SK-N-SH (cell line): ENCODE measurements around the gene MYO15A. TPM values are rescaled to one million over a fixed set of nuclear protein-coding genes. Genes with fewer than 3 reads are reported as not detected.

Source experiments
- CTCF ChIA-PET: fragments of 300-600, 350-600 bp; formaldehyde crosslinking; extraction: SDS; loops from one replicate; lab custom pipeline; 2021; lab: Yijun Ruan, JAX
- POLR2A ChIA-PET: fragments of 350-600 bp; sonication (Branson Sonifier 250); formaldehyde crosslinking; extraction: SDS; loops from one replicate; lab custom pipeline; 2020; ENCODE audit warnings: antibody characterized with exemption, inconsistent platforms; lab: Yijun Ruan, JAX
- DNase-seq: peaks from one replicate; pipeline ENCODE4 v3.0.0; 2012
- H2AFZ ChIP-seq: fragments of 200-600 bp; sonication (generic); 2 replicates; pipeline ENCODE4 v1.8.1; 2016; ENCODE audit warnings: antibody characterized with exemption, mild to moderate bottlenecking, low read depth
- H3F3A ChIP-seq: fragments of 200-600 bp; sonication (generic); replicated peaks from 2 replicates; pipeline ENCODE3; 2016; ENCODE audit warnings: antibody characterized with exemption, mild to moderate bottlenecking; ENCODE audit not compliant: insufficient read depth
- H3K27ac ChIP-seq, 2 experiments: fragments of 200-500 bp in 1 of 2; fragments of 200-600 bp in 1 of 2; sonication (Bioruptor generic) in 1 of 2; sonication (generic), shearing (Covaris generic) in 1 of 2; 2 replicates each; pipeline versions ENCODE4 v1.5.1 to v1.6.1; 2014 to 2016; ENCODE audit warnings: low read depth in 2 of 2, inconsistent platforms in 1 of 2, low read length in 1 of 2, mild to moderate bottlenecking in 1 of 2, mixed read lengths in 1 of 2
- H3K27me3 ChIP-seq: fragments of 200-600 bp; sonication (generic), shearing (Covaris generic); 2 replicates; pipeline ENCODE4 v1.6.1; 2016; ENCODE audit warnings: mixed run types; ENCODE audit not compliant: insufficient read depth
- H3K36me3 ChIP-seq, 2 experiments: fragments of 200-500 bp in 1 of 2; fragments of 200-600 bp in 1 of 2; sonication (Bioruptor generic) in 1 of 2; sonication (generic) in 1 of 2; replicated peaks in 1 of 2; 2 replicates each; pipeline versions ENCODE3 to v1.5.1; 2014 to 2016; ENCODE audit warnings: low read length in 1 of 2, mild to moderate bottlenecking in 1 of 2; ENCODE audit not compliant: insufficient read depth in 2 of 2, control insufficient read depth in 1 of 2
- H3K4me1 ChIP-seq, 2 experiments: fragments of 200-500 bp in 1 of 2; fragments of 200-600 bp in 1 of 2; sonication (Bioruptor generic) in 1 of 2; sonication (generic), shearing (Covaris generic) in 1 of 2; 2 replicates each; pipeline versions ENCODE4 v1.5.1 to v1.6.1; 2014 to 2016; ENCODE audit warnings: low read depth in 1 of 2, low read length in 1 of 2, mixed run types in 1 of 2; ENCODE audit not compliant: insufficient read depth in 2 of 2, control insufficient read depth in 1 of 2
- H3K4me2 ChIP-seq: fragments of 200-600 bp; sonication (generic), shearing (Covaris generic); 2 replicates; pipeline ENCODE4 v1.6.1; 2017; ENCODE audit warnings: mixed run types
- H3K4me3 ChIP-seq, 2 experiments: fragments of 200-500 bp in 1 of 2; fragments of 200-600 bp in 1 of 2; sonication (Bioruptor generic) in 1 of 2; sonication (generic), shearing (Covaris generic) in 1 of 2; 2 replicates each; pipeline versions ENCODE4 v1.5.1 to v1.8.1; 2014 to 2016; ENCODE audit warnings: low read depth in 2 of 2, inconsistent platforms in 1 of 2, low read length in 1 of 2, mild to moderate bottlenecking in 1 of 2, mixed read lengths in 1 of 2, moderate library complexity in 1 of 2
- H3K79me2 ChIP-seq: fragments of 200-600 bp; sonication (generic); 2 replicates; pipeline ENCODE4 v1.8.1; 2017; ENCODE audit warnings: mild to moderate bottlenecking; ENCODE audit not compliant: insufficient read depth
- H3K9ac ChIP-seq: fragments of 200-600 bp; sonication (generic); 2 replicates; pipeline ENCODE4 v1.6.1; 2017; ENCODE audit warnings: mixed run types
- H3K9me2 ChIP-seq: fragments of 200-600 bp; sonication (generic); 2 replicates; pipeline ENCODE4 v1.6.1; 2017; ENCODE audit warnings: mixed run types
- H3K9me3 ChIP-seq: fragments of 200-600 bp; sonication (generic); 2 replicates; pipeline ENCODE4 v1.6.1; 2017; ENCODE audit warnings: mixed run types, mild to moderate bottlenecking, moderate library complexity
- H4K20me1 ChIP-seq: fragments of 200-600 bp; sonication (generic); 2 replicates; pipeline ENCODE4 v1.6.1; 2017; ENCODE audit warnings: mild to moderate bottlenecking, mixed run types; ENCODE audit not compliant: insufficient read depth
- CTCF ChIP-seq: fragments of 200-600 bp; sonication (generic); IDR thresholded peaks from 2 replicates; pipeline ENCODE4 v1.6.1; 2017; ENCODE audit warnings: antibody characterized with exemption, mild to moderate bottlenecking, moderate library complexity
- ELF1 ChIP-seq: IDR thresholded peaks from 2 replicates; pipeline ENCODE4 v1.4.0; 2012
- FOSL2 ChIP-seq: IDR thresholded peaks from 2 replicates; pipeline ENCODE4 v1.4.0; 2012; ENCODE audit warnings: low read depth, mild to moderate bottlenecking, moderate library complexity, borderline replicate concordance
- FOXJ3 ChIP-seq: sonication (generic); formaldehyde crosslinking; IDR thresholded peaks from 2 replicates; pipeline ENCODE4 v1.5.1; 2020; ENCODE audit warnings: mild to moderate bottlenecking, missing genetic modification reagents
- MEF2A ChIP-seq: IDR thresholded peaks from 2 replicates; pipeline ENCODE4 v1.4.0; 2012; ENCODE audit warnings: low read depth, borderline replicate concordance
- RCOR1 ChIP-seq: fragments of 150-350 bp; IDR thresholded peaks from 2 replicates; pipeline ENCODE4 v1.6.1; 2017; ENCODE audit warnings: antibody characterized with exemption, low read length
- SIN3A ChIP-seq: IDR thresholded peaks from 2 replicates; pipeline ENCODE4 v1.6.1; 2012; ENCODE audit warnings: low read depth, mild to moderate bottlenecking, low read length, moderate library complexity, borderline replicate concordance
- TCF12 ChIP-seq: IDR thresholded peaks from 2 replicates; pipeline ENCODE4 v1.4.0; 2012
- TEAD4 ChIP-seq: IDR thresholded peaks from 2 replicates; pipeline ENCODE4 v1.4.0; 2012; ENCODE audit warnings: mild to moderate bottlenecking, borderline replicate concordance; ENCODE audit not compliant: insufficient read depth
- YY1 ChIP-seq: IDR thresholded peaks from 2 replicates; pipeline ENCODE4 v1.4.0; 2012; ENCODE audit warnings: low read depth, mild to moderate bottlenecking
- WGBS: methylation state at CpG from one replicate; pipeline ENCODE4 v1.1.6; 2017; ENCODE audit warnings: low lambda C conversion rate; 5-methylcytosine and 5-hydroxymethylcytosine counted together
- polyA plus RNA-seq, 3 experiments: library from polyadenylated mRNA; depleted of rRNA; stranded (reverse); fragments of >200 nt; gene quantifications; 2 replicates each; pipeline ENCODE4 v1.2.3, GENCODE V29; 2012
- TF ChIP-seq, protein P1 (sequence below): IDR thresholded peaks from 2 replicates; pipeline ENCODE4 v1.4.0; 2012; ENCODE audit warnings: low read depth, borderline replicate concordance
- TF ChIP-seq, protein P2 (sequence below): fragments of 150-350 bp; IDR thresholded peaks from 2 replicates; pipeline ENCODE4 v1.6.1; 2016; ENCODE audit warnings: mild to moderate bottlenecking, low read depth, low read length
- TF ChIP-seq, protein P3 (sequence below): IDR thresholded peaks from 2 replicates; pipeline ENCODE4 v1.4.0; 2012; ENCODE audit warnings: low read depth, borderline replicate concordance
- TF ChIP-seq, protein P4 (sequence below): IDR thresholded peaks from 2 replicates; pipeline ENCODE4; 2012

MYO15A gene
- polyA plus RNA-seq, 1 of the 3 experiments (the other 2 are of a cell fraction), result 0.43 TPM

GRCh38 chr17:18176176-18176575 is 67.6 kb downstream of the MYO15A start:
- no peak overlapping the region for H3K4me3 ChIP-seq
- POLR2A ChIA-PET, result no interaction called here
- H3K9me2 ChIP-seq, result no peaks in the 10 kb centered on the region
- H3K27ac ChIP-seq, result no peak overlapping the region
- H4K20me1 ChIP-seq, result no peaks in the 10 kb centered on the region
- H3K27me3 ChIP-seq, result no peaks in the 10 kb centered on the region
- no peak for DNase-seq
- TF ChIP-seq CTCF (no peak), FOXJ3 (CRISPR knock-in tag) (no peak), ELF1 (no peak), RCOR1 (no peak), TEAD4 (no peak), FOSL2 (no peak), TCF12 (no peak), MEF2A (no peak), YY1 (no peak), SIN3A (no peak)
- TF ChIP-seq, protein P1, sequence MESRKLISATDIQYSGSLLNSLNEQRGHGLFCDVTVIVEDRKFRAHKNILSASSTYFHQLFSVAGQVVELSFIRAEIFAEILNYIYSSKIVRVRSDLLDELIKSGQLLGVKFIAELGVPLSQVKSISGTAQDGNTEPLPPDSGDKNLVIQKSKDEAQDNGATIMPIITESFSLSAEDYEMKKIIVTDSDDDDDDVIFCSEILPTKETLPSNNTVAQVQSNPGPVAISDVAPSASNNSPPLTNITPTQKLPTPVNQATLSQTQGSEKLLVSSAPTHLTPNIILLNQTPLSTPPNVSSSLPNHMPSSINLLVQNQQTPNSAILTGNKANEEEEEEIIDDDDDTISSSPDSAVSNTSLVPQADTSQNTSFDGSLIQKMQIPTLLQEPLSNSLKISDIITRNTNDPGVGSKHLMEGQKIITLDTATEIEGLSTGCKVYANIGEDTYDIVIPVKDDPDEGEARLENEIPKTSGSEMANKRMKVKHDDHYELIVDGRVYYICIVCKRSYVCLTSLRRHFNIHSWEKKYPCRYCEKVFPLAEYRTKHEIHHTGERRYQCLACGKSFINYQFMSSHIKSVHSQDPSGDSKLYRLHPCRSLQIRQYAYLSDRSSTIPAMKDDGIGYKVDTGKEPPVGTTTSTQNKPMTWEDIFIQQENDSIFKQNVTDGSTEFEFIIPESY, result no peak
- TF ChIP-seq, protein P2, sequence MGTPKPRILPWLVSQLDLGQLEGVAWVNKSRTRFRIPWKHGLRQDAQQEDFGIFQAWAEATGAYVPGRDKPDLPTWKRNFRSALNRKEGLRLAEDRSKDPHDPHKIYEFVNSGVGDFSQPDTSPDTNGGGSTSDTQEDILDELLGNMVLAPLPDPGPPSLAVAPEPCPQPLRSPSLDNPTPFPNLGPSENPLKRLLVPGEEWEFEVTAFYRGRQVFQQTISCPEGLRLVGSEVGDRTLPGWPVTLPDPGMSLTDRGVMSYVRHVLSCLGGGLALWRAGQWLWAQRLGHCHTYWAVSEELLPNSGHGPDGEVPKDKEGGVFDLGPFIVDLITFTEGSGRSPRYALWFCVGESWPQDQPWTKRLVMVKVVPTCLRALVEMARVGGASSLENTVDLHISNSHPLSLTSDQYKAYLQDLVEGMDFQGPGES, result no peak
- TF ChIP-seq, protein P3, sequence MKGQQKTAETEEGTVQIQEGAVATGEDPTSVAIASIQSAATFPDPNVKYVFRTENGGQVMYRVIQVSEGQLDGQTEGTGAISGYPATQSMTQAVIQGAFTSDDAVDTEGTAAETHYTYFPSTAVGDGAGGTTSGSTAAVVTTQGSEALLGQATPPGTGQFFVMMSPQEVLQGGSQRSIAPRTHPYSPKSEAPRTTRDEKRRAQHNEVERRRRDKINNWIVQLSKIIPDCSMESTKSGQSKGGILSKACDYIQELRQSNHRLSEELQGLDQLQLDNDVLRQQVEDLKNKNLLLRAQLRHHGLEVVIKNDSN, result no peak
- TF ChIP-seq, protein P4, sequence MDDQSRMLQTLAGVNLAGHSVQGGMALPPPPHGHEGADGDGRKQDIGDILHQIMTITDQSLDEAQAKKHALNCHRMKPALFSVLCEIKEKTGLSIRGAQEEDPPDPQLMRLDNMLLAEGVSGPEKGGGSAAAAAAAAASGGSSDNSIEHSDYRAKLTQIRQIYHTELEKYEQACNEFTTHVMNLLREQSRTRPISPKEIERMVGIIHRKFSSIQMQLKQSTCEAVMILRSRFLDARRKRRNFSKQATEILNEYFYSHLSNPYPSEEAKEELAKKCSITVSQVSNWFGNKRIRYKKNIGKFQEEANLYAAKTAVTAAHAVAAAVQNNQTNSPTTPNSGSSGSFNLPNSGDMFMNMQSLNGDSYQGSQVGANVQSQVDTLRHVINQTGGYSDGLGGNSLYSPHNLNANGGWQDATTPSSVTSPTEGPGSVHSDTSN, result no peak
- TF ChIP-seq, all 33 proteins: peak for 0
- no peaks in the 10 kb centered on the region for H3K36me3 ChIP-seq
- no peak overlapping the region for H2AFZ ChIP-seq
- H3K9ac ChIP-seq, result no peak overlapping the region
- 74% methylated on average over 7 of the region's 7 CpGs for WGBS
- H3K79me2 ChIP-seq, result no peaks in the 10 kb centered on the region
- H3K4me2 ChIP-seq, result no peak overlapping the region
- no peaks in the 10 kb centered on the region for H3K4me1 ChIP-seq
- no peaks in the 10 kb centered on the region for H3F3A ChIP-seq
- CTCF ChIA-PET, result no interaction called here
- H3K9me3 ChIP-seq, result no peaks in the 10 kb centered on the region
